HEK293 (cell line): ENCODE data around the gene DHDH.
A peak's percentile ranks its signal among the peaks of the same experiment; 100 is the strongest.

Source experiments
- EGR2 ChIP-seq: fragments of 450-650 bp; formaldehyde crosslinking; IDR thresholded peaks from 2 replicates; pipeline ENCODE4 v1.5.1; 2016; ENCODE audit warnings: low read depth, missing biosample characterization, missing genetic modification characterization
- FEZF1 ChIP-seq: fragments of 450-650 bp; formaldehyde crosslinking; IDR thresholded peaks from 2 replicates; pipeline ENCODE4 v1.5.1; 2016; ENCODE audit warnings: missing biosample characterization, missing genetic modification characterization
- GLIS2 ChIP-seq: fragments of 450-650 bp; formaldehyde crosslinking; IDR thresholded peaks from 2 replicates; pipeline ENCODE4 v1.5.1; 2016; ENCODE audit warnings: missing biosample characterization, missing genetic modification characterization
- KLF1 ChIP-seq: fragments of 450-650 bp; formaldehyde crosslinking; IDR thresholded peaks from 2 replicates; pipeline ENCODE4 v1.5.1; 2016; ENCODE audit warnings: missing biosample characterization, missing genetic modification characterization
- KLF10 ChIP-seq: fragments of 450-650 bp; IDR thresholded peaks from 2 replicates; pipeline ENCODE4 v1.5.1; 2018; ENCODE audit warnings: missing biosample characterization, mild to moderate bottlenecking, missing genetic modification characterization
- KLF9 ChIP-seq: fragments of 450-650 bp; formaldehyde crosslinking; IDR thresholded peaks from 2 replicates; pipeline ENCODE4 v1.5.1; 2016; ENCODE audit warnings: missing biosample characterization, missing genetic modification characterization, low read depth
- SP2 ChIP-seq: fragments of 450-650 bp; formaldehyde crosslinking; IDR thresholded peaks from 2 replicates; pipeline ENCODE4 v1.5.1; 2016; ENCODE audit warnings: missing biosample characterization, missing genetic modification characterization
- SP3 ChIP-seq: fragments of 450-650 bp; formaldehyde crosslinking; IDR thresholded peaks from 2 replicates; pipeline ENCODE4 v1.5.1; 2016; ENCODE audit warnings: missing biosample characterization, missing genetic modification characterization
- ZBTB20 ChIP-seq: fragments of 450-650 bp; formaldehyde crosslinking; IDR thresholded peaks from 2 replicates; pipeline ENCODE4 v1.5.1; 2016; ENCODE audit warnings: missing biosample characterization, missing genetic modification characterization
- ZBTB48 ChIP-seq: fragments of 450-650 bp; formaldehyde crosslinking; IDR thresholded peaks from 2 replicates; pipeline ENCODE4 v1.5.1; 2016; ENCODE audit warnings: missing biosample characterization, missing genetic modification characterization
- ZEB2 ChIP-seq: fragments of 450-650 bp; formaldehyde crosslinking; IDR thresholded peaks from 2 replicates; pipeline ENCODE4 v1.5.1; 2016; ENCODE audit warnings: missing biosample characterization, missing genetic modification characterization
- ZFP37 ChIP-seq: fragments of 450-650 bp; formaldehyde crosslinking; IDR thresholded peaks from 2 replicates; pipeline ENCODE4 v1.5.1; 2016; ENCODE audit warnings: missing biosample characterization, missing genetic modification characterization
- ZNF248 ChIP-seq: fragments of 450-650 bp; formaldehyde crosslinking; IDR thresholded peaks from 2 replicates; pipeline ENCODE4 v1.5.1; 2017; ENCODE audit warnings: missing biosample characterization, missing genetic modification characterization
- ZNF335 ChIP-seq: fragments of 450-650 bp; formaldehyde crosslinking; conservative IDR thresholded peaks from 2 replicates; pipeline ENCODE4 v1.5.1; 2016; ENCODE audit warnings: missing biosample characterization, missing genetic modification characterization
- ZNF501 ChIP-seq: fragments of 450-650 bp; formaldehyde crosslinking; IDR thresholded peaks from 2 replicates; pipeline ENCODE4 v1.5.1; 2016; ENCODE audit warnings: missing biosample characterization, missing genetic modification characterization
- ZNF626 ChIP-seq: fragments of 450-650 bp; sonication (Bioruptor Pico); formaldehyde crosslinking; IDR thresholded peaks from 2 replicates; pipeline ENCODE4 v1.5.1; 2018; ENCODE audit warnings: missing biosample characterization, missing genetic modification characterization, inconsistent platforms
- ZNF76 ChIP-seq: fragments of 450-650 bp; formaldehyde crosslinking; IDR thresholded peaks from 2 replicates; pipeline ENCODE4; 2016; ENCODE audit warnings: low read depth, missing biosample characterization, missing genetic modification characterization, borderline replicate concordance
- TF ChIP-seq, protein P1 (sequence below): fragments of 450-650 bp; formaldehyde crosslinking; IDR thresholded peaks from 2 replicates; pipeline ENCODE4 v1.5.1; 2016; ENCODE audit warnings: missing biosample characterization, missing genetic modification characterization
- TF ChIP-seq, protein P2 (sequence below): fragments of 450-650 bp; formaldehyde crosslinking; conservative IDR thresholded peaks from 2 replicates; pipeline ENCODE4 v1.5.1; 2016; ENCODE audit warnings: low read depth, missing biosample characterization, missing genetic modification characterization
- TF ChIP-seq, protein P3 (sequence below): fragments of 450-650 bp; formaldehyde crosslinking; conservative IDR thresholded peaks from 2 replicates; pipeline ENCODE4 v1.5.1; 2016; ENCODE audit warnings: low read depth, missing biosample characterization, missing genetic modification characterization
- TF ChIP-seq, protein P4 (sequence below): fragments of 450-650 bp; formaldehyde crosslinking; IDR thresholded peaks from 2 replicates; pipeline ENCODE4 v1.5.1; 2016; ENCODE audit warnings: missing biosample characterization, missing genetic modification characterization
- TF ChIP-seq, protein P5 (sequence below): fragments of 450-650 bp; formaldehyde crosslinking; IDR thresholded peaks from 2 replicates; pipeline ENCODE4 v1.5.1; 2016; ENCODE audit warnings: missing biosample characterization, missing genetic modification characterization

Gene DHDH

DNA sequence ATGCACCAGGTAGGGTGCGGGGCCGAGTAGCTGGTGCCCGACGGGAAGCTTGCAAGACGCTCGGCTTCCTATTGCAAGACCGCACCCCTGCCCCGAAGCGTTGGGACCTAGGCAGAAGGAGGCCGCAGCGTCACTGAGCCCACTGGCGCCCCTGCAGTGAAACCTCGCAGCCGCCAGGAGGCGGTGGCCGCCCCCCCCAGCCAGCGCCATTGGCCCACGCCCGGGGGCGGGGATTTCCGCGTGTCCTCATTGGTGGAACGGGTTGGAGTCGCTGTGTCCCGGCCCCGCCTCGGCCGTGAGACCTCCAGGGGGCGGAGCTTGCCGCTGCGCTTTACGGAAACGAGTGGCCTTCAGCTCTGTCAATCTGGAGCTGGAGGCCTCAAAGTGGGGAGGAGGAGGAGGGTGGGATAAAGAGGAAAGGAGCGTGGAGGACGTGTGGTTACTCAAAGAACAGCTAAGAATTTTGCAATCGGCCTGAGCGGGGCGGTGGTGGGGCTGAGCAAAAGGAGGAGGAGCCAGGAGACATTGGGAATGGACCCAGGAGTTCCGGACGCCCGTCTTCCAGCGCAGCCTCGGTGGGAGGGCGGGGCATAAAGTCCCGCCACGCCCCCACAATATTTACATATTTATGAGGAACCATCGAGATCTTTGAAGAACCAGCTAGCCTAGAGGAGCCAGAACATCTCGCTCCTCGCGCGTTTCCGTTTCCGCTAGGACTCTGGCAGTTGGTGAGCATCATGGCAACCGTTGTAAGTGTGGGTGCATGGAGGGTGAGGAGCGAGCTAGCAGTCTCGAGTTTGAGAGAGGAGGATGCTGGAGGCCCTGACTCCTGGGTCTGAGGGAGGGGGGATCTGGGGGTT lies 59.9 kb downstream of the DHDH start, which contains the start of the genes GYS1 and RUVBL2 (continued):
- TF ChIP-seq, protein P1, sequence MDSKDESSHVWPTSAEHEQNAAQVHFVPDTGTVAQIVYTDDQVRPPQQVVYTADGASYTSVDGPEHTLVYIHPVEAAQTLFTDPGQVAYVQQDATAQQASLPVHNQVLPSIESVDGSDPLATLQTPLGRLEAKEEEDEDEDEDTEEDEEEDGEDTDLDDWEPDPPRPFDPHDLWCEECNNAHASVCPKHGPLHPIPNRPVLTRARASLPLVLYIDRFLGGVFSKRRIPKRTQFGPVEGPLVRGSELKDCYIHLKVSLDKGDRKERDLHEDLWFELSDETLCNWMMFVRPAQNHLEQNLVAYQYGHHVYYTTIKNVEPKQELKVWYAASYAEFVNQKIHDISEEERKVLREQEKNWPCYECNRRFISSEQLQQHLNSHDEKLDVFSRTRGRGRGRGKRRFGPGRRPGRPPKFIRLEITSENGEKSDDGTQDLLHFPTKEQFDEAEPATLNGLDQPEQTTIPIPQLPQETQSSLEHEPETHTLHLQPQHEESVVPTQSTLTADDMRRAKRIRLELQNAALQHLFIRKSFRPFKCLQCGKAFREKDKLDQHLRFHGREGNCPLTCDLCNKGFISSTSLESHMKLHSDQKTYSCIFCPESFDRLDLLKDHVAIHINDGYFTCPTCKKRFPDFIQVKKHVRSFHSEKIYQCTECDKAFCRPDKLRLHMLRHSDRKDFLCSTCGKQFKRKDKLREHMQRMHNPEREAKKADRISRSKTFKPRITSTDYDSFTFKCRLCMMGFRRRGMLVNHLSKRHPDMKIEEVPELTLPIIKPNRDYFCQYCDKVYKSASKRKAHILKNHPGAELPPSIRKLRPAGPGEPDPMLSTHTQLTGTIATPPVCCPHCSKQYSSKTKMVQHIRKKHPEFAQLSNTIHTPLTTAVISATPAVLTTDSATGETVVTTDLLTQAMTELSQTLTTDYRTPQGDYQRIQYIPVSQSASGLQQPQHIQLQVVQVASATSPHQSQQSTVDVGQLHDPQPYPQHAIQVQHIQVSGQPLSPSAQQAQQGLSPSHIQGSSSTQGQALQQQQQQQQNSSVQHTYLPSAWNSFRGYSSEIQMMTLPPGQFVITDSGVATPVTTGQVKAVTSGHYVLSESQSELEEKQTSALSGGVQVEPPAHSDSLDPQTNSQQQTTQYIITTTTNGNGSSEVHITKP (tag by site-specific recombination), result peak; percentile 98
- TF ChIP-seq ZNF501 (tag by site-specific recombination) (peak; percentile 80), GLIS2 (tag by site-specific recombination) (peak; percentile 68; the same call in 1 of the 2 replicates), ZBTB48 (tag by site-specific recombination) (no peak), ZNF626 (no peak), SP3 (tag by site-specific recombination) (peak; percentile 98), ZNF335 (tag by site-specific recombination) (peak; percentile 49; the same call in 1 of the 2 replicates), SP2 (tag by site-specific recombination) (peak; percentile 98), ZNF248 (tag by site-specific recombination) (no peak), KLF9 (tag by site-specific recombination) (peak; percentile 83), EGR2 (tag by site-specific recombination) (peak; percentile 69), ZNF76 (tag by site-specific recombination) (0 out of 2 replicates have a peak, but pooled peaks have one; percentile 60), ZEB2 (tag by site-specific recombination) (peak; percentile 37; the same call in 1 of the 2 replicates), FEZF1 (tag by site-specific recombination) (peak; percentile 69), KLF10 (tag by site-specific recombination) (peak; percentile 100), ZFP37 (tag by site-specific recombination) (peak; percentile 49; the same call in 1 of the 2 replicates), KLF1 (peak; percentile 69), ZBTB20 (peak; percentile 93; the same call in 1 of the 2 replicates)
- TF ChIP-seq, protein P2, sequence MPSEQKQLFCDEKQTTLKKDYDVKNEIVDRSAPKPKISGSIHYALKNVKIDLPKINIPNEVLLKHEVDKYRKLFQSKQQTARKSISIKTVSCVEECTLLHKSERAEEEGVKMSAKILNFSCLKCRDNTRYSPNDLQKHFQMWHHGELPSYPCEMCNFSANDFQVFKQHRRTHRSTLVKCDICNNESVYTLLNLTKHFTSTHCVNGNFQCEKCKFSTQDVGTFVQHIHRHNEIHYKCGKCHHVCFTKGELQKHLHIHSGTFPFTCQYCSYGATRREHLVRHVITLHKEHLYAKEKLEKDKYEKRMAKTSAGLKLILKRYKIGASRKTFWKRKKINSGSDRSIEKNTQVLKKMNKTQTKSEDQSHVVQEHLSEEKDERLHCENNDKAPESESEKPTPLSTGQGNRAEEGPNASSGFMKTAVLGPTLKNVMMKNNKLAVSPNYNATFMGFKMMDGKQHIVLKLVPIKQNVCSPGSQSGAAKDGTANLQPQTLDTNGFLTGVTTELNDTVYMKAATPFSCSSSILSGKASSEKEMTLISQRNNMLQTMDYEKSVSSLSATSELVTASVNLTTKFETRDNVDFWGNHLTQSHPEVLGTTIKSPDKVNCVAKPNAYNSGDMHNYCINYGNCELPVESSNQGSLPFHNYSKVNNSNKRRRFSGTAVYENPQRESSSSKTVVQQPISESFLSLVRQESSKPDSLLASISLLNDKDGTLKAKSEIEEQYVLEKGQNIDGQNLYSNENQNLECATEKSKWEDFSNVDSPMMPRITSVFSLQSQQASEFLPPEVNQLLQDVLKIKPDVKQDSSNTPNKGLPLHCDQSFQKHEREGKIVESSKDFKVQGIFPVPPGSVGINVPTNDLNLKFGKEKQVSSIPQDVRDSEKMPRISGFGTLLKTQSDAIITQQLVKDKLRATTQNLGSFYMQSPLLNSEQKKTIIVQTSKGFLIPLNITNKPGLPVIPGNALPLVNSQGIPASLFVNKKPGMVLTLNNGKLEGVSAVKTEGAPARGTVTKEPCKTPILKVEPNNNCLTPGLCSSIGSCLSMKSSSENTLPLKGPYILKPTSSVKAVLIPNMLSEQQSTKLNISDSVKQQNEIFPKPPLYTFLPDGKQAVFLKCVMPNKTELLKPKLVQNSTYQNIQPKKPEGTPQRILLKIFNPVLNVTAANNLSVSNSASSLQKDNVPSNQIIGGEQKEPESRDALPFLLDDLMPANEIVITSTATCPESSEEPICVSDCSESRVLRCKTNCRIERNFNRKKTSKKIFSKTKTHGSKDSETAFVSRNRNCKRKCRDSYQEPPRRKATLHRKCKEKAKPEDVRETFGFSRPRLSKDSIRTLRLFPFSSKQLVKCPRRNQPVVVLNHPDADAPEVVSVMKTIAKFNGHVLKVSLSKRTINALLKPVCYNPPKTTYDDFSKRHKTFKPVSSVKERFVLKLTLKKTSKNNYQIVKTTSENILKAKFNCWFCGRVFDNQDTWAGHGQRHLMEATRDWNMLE (tag by site-specific recombination), result peak; percentile 77
- TF ChIP-seq, protein P3, sequence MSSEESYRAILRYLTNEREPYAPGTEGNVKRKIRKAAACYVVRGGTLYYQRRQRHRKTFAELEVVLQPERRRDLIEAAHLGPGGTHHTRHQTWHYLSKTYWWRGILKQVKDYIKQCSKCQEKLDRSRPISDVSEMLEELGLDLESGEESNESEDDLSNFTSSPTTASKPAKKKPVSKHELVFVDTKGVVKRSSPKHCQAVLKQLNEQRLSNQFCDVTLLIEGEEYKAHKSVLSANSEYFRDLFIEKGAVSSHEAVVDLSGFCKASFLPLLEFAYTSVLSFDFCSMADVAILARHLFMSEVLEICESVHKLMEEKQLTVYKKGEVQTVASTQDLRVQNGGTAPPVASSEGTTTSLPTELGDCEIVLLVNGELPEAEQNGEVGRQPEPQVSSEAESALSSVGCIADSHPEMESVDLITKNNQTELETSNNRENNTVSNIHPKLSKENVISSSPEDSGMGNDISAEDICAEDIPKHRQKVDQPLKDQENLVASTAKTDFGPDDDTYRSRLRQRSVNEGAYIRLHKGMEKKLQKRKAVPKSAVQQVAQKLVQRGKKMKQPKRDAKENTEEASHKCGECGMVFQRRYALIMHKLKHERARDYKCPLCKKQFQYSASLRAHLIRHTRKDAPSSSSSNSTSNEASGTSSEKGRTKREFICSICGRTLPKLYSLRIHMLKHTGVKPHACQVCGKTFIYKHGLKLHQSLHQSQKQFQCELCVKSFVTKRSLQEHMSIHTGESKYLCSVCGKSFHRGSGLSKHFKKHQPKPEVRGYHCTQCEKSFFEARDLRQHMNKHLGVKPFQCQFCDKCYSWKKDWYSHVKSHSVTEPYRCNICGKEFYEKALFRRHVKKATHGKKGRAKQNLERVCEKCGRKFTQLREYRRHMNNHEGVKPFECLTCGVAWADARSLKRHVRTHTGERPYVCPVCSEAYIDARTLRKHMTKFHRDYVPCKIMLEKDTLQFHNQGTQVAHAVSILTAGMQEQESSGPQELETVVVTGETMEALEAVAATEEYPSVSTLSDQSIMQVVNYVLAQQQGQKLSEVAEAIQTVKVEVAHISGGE (tag by site-specific recombination), result peak; percentile 86
- TF ChIP-seq, protein P4, sequence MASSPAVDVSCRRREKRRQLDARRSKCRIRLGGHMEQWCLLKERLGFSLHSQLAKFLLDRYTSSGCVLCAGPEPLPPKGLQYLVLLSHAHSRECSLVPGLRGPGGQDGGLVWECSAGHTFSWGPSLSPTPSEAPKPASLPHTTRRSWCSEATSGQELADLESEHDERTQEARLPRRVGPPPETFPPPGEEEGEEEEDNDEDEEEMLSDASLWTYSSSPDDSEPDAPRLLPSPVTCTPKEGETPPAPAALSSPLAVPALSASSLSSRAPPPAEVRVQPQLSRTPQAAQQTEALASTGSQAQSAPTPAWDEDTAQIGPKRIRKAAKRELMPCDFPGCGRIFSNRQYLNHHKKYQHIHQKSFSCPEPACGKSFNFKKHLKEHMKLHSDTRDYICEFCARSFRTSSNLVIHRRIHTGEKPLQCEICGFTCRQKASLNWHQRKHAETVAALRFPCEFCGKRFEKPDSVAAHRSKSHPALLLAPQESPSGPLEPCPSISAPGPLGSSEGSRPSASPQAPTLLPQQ (tag by site-specific recombination), result peak; percentile 74
- TF ChIP-seq, protein P5, sequence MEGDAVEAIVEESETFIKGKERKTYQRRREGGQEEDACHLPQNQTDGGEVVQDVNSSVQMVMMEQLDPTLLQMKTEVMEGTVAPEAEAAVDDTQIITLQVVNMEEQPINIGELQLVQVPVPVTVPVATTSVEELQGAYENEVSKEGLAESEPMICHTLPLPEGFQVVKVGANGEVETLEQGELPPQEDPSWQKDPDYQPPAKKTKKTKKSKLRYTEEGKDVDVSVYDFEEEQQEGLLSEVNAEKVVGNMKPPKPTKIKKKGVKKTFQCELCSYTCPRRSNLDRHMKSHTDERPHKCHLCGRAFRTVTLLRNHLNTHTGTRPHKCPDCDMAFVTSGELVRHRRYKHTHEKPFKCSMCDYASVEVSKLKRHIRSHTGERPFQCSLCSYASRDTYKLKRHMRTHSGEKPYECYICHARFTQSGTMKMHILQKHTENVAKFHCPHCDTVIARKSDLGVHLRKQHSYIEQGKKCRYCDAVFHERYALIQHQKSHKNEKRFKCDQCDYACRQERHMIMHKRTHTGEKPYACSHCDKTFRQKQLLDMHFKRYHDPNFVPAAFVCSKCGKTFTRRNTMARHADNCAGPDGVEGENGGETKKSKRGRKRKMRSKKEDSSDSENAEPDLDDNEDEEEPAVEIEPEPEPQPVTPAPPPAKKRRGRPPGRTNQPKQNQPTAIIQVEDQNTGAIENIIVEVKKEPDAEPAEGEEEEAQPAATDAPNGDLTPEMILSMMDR (tag by site-specific recombination), result peak; percentile 100
